ENCODE data around the gene KCNC3. TPM values are rescaled to one million over a fixed set of nuclear protein-coding genes. Genes with fewer than 3 reads are reported as not detected.

The KCNC3 gene
- total and polyA plus RNA-seq, 2 donors (not counting 3 experiments of a cell fraction or from before 2014, with no cell fraction given): 0.22 to 0.91 TPM

DNA sequence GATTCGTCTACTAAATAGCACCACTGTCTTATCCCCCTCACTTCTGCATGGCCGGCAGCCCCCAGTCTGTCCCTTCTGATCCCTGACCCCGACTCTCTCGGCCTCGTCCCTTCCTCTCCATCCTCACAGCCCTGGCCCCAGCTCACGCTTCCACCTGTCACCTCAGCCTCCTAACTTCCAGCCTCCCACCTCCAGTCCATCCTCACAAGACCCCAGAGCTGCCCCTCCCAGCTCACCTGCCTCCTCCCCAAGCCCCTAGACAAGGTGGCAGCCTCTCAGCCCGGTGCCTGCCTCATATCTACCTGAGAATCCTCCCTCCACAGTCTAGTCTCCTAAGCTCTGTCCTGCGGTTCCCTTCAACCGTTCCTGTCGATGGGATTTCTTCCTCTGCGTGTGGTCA is 10.0 kb downstream of the KCNC3 start:
- no peaks in the 10 kb centered on the region for H4K20me1 ChIP-seq (replicated peaks; ENCODE audit: control insufficient read depth, extremely low read depth, insufficient read depth, low read length)
- no TSS peak for BruUV-seq (replicated peaks)
- no peaks in the 10 kb centered on the region for H3K9me3 ChIP-seq (replicated peaks; ENCODE audit: control insufficient read depth, insufficient read depth, low read length)

More for the DNA sequence above, 10.0 kb downstream of the KCNC3 start:
- ChIA-PET POLR2A (no interaction called here), CTCF (interaction anchor here (0.8 kb wide), 2 partner anchors 10 to 67 kb away, joined by 3 to 6 read pairs; partner anchors contain the start of gene KCNC3)
- Histone ChIP-seq H3K4me1 (ENCODE audit: control insufficient read depth, extremely low read depth, insufficient read depth, low read length) (no peaks in the 10 kb centered on the region), H3K9ac (replicated peaks; ENCODE audit: extremely low read depth, insufficient read depth, low read length) (no peak overlapping the region), H3K27me3 (ENCODE audit: control insufficient read depth in 2 of 2, insufficient read depth in 2 of 2, low read length in 2 of 2) (peaks cover 14% of the 10 kb centered on the region in 2 experiments), H3K4me2 (ENCODE audit: insufficient read depth, low read length) (no peak overlapping the region), H3K4me3 (replicated peaks in 1 of 3; ENCODE audit: insufficient read depth in 1 of 3, low read depth in 1 of 3, low read length in 3 of 3) (no peak overlapping the region), H3K27ac (ENCODE audit: insufficient read depth, low read depth, low read length) (no peak overlapping the region), H3K79me2 (ENCODE audit: control insufficient read depth, insufficient read depth, low read length) (no peaks in the 10 kb centered on the region), H3K36me3 (ENCODE audit: control insufficient read depth in 2 of 2, extremely low read depth in 1 of 2, insufficient read depth in 2 of 2, low read length in 2 of 2) (no peaks in the 10 kb centered on the region), H3K9me1 (replicated peaks; ENCODE audit: control insufficient read depth, extremely low read depth, insufficient read depth, low read length) (no peaks in the 10 kb centered on the region), H2AFZ (ENCODE audit: low read depth, low read length) (no peak overlapping the region)
- dilution Hi-C loops (cut with MboI; ENCODE audit: extremely low pct_ligation_motif_present, low sequenced_read_pairs): no loop called here
- FAIRE-seq (no peak), DNase-seq (ENCODE audit: low read depth, low spot score) (no peak)
- intact Hi-C loops (cut with micrococcal nuclease): no loop called here
- TF ChIP-seq FOS (IDR thresholded peaks at IDR 0.05; ENCODE audit: borderline replicate concordance, insufficient read depth, low read length) (no peak), GATA2 (IDR thresholded peaks at IDR 0.05; ENCODE audit: insufficient read depth, insufficient read length, low read depth, low read length) (no peak), MAX (IDR thresholded peaks at IDR 0.05; ENCODE audit: insufficient read depth, insufficient read length) (no peak), POLR2AphosphoS5 (IDR thresholded peaks at IDR 0.05; ENCODE audit: insufficient read depth, low read depth, low read length) (no peak), MYC (IDR thresholded peaks at IDR 0.05; ENCODE audit: low read depth, low read length) (no peak), POLR2A (IDR thresholded peaks at IDR 0.05; ENCODE audit: low read depth, low read length) (no peak), JUN (IDR thresholded peaks at IDR 0.05; ENCODE audit: borderline replicate concordance, insufficient read depth, insufficient read length, low read depth) (no peak), EZH2 (IDR thresholded peaks at IDR 0.05; ENCODE audit: borderline replicate concordance, low read depth, low read length, severe bottlenecking) (no peak)
- TF ChIP-seq, protein P1, sequence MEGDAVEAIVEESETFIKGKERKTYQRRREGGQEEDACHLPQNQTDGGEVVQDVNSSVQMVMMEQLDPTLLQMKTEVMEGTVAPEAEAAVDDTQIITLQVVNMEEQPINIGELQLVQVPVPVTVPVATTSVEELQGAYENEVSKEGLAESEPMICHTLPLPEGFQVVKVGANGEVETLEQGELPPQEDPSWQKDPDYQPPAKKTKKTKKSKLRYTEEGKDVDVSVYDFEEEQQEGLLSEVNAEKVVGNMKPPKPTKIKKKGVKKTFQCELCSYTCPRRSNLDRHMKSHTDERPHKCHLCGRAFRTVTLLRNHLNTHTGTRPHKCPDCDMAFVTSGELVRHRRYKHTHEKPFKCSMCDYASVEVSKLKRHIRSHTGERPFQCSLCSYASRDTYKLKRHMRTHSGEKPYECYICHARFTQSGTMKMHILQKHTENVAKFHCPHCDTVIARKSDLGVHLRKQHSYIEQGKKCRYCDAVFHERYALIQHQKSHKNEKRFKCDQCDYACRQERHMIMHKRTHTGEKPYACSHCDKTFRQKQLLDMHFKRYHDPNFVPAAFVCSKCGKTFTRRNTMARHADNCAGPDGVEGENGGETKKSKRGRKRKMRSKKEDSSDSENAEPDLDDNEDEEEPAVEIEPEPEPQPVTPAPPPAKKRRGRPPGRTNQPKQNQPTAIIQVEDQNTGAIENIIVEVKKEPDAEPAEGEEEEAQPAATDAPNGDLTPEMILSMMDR (IDR thresholded peaks at IDR 0.05; ENCODE audit: extremely low read depth in 1 of 2, insufficient read depth in 1 of 2, low read depth in 1 of 2, low read length in 2 of 2): no peak

Measured in endothelial cell of umbilical vein (primary cell).